Endothelial cell of umbilical vein (primary cell): ENCODE data around the gene PRUNE2. TPM values are rescaled to one million over a fixed set of nuclear protein-coding genes. Genes with fewer than 3 reads are reported as not detected.

Experiments used
- BruUV-seq: library from RNA; stranded (reverse); fragments of 400-500 nt; replicated peaks from 2 replicates; lab custom pipeline; 2021; lab: Mats Ljungman, UMichigan
- CTCF ChIA-PET: fragments of 300-600, 350-600 bp; sonication (Branson Sonifier 250); formaldehyde crosslinking; loops from one replicate; lab custom pipeline; 2021; ENCODE audit warnings: antibody characterized with exemption, inconsistent platforms; lab: Charles Lee
- POLR2A ChIA-PET: fragments of 300-600, 350-600 bp; sonication (Branson Sonifier 250); formaldehyde crosslinking; loops from one replicate; lab custom pipeline; 2021; ENCODE audit warnings: antibody characterized with exemption, inconsistent platforms; lab: Charles Lee
- DNase-seq: peaks from one replicate; pipeline ENCODE4 v3.0.0-alpha.2; 2011; ENCODE audit warnings: low read depth, low spot score
- FAIRE-seq: peaks from 2 replicates; lab custom pipeline; 2011; peaks lifted over from hg19 to GRCh38; lab: Jason Lieb, UNC
- H2AFZ ChIP-seq: 2 replicates; pipeline ENCODE4 v1.6.0; 2012; ENCODE audit warnings: low read depth, low read length, control low read depth, inconsistent platforms
- H3K27ac ChIP-seq: 2 replicates; pipeline ENCODE4 v1.5.1; 2011; ENCODE audit warnings: low read depth, mild to moderate bottlenecking, control low read depth, low read length, moderate library complexity; ENCODE audit not compliant: insufficient read depth
- H3K27me3 ChIP-seq, 2 experiments: 2 replicates each; pipeline versions ENCODE4 v1.6.0 to v1.6.1; 2011; ENCODE audit warnings: low read length in 2 of 2, mixed read lengths in 1 of 2; ENCODE audit not compliant: control insufficient read depth in 2 of 2, insufficient read depth in 2 of 2
- H3K36me3 ChIP-seq, 2 experiments: 2 replicates in 1 of 2; 3 replicates in 1 of 2; pipeline ENCODE4 v1.5.1; 2011; ENCODE audit warnings: low read length in 2 of 2, mild to moderate bottlenecking in 1 of 2, moderate library complexity in 1 of 2; ENCODE audit not compliant: control insufficient read depth in 2 of 2, insufficient read depth in 2 of 2; ENCODE audit errors: extremely low read depth in 1 of 2
- H3K4me1 ChIP-seq: 3 replicates; pipeline ENCODE4 v1.5.1; 2011; ENCODE audit warnings: mild to moderate bottlenecking, low read length; ENCODE audit not compliant: control insufficient read depth, insufficient read depth; ENCODE audit errors: extremely low read depth
- H3K4me2 ChIP-seq: 2 replicates; pipeline ENCODE4 v1.6.1; 2011; ENCODE audit warnings: low read length, control low read depth, mixed read lengths; ENCODE audit not compliant: insufficient read depth
- H3K4me3 ChIP-seq, 3 experiments: fragments of 200-600 bp in 1 of 3; sonication (generic), shearing (Covaris generic) in 1 of 3; replicated peaks in 1 of 3; 2 replicates each; pipeline ENCODE4 v1.5.1; 2011 to 2016; ENCODE audit warnings: control low read depth in 3 of 3, low read length in 3 of 3, mild to moderate bottlenecking in 2 of 3, inconsistent platforms in 1 of 3, low read depth in 1 of 3, moderate library complexity in 1 of 3; ENCODE audit not compliant: insufficient read depth in 1 of 3
- H3K79me2 ChIP-seq: 2 replicates; pipeline ENCODE4 v1.6.0; 2012; ENCODE audit warnings: low read length, inconsistent platforms; ENCODE audit not compliant: control insufficient read depth, insufficient read depth
- H3K9ac ChIP-seq: replicated peaks from 2 replicates; pipeline ENCODE3; 2011; ENCODE audit warnings: low read length, control low read depth; ENCODE audit not compliant: insufficient read depth; ENCODE audit errors: extremely low read depth
- H3K9me1 ChIP-seq: replicated peaks from 3 replicates; pipeline ENCODE4 v1.6.0; 2011; ENCODE audit warnings: mild to moderate bottlenecking, low read length; ENCODE audit not compliant: control insufficient read depth, insufficient read depth; ENCODE audit errors: extremely low read depth
- H3K9me3 ChIP-seq: replicated peaks from 2 replicates; pipeline ENCODE4 v1.5.1; 2012; ENCODE audit warnings: low read length, inconsistent platforms; ENCODE audit not compliant: control insufficient read depth, insufficient read depth
- H4K20me1 ChIP-seq: replicated peaks from 2 replicates; pipeline ENCODE3; 2011; ENCODE audit warnings: mild to moderate bottlenecking, low read length; ENCODE audit not compliant: control insufficient read depth, insufficient read depth; ENCODE audit errors: extremely low read depth
- CTCF ChIP-seq, 2 donors: IDR thresholded peaks; 1 replicate in 1 of 2; 2 replicates in 1 of 2; pipeline ENCODE4 v1.5.1; 2011; ENCODE audit warnings: low read length in 2 of 2, mild to moderate bottlenecking in 2 of 2, moderate library complexity in 2 of 2, control low read depth in 1 of 2, inconsistent platforms in 1 of 2, low read depth in 1 of 2; ENCODE audit not compliant: insufficient read depth in 1 of 2; ENCODE audit errors: extremely low read depth in 1 of 2
- EZH2 ChIP-seq: IDR thresholded peaks from 2 replicates; pipeline ENCODE4 v1.6.1; 2012; ENCODE audit warnings: borderline replicate concordance, low read depth, mild to moderate bottlenecking, moderate library complexity, low read length, inconsistent platforms; ENCODE audit not compliant: severe bottlenecking
- FOS ChIP-seq: IDR thresholded peaks from 2 replicates; pipeline ENCODE4 v1.6.1; 2011; ENCODE audit warnings: mild to moderate bottlenecking, low read length, moderate library complexity, borderline replicate concordance; ENCODE audit not compliant: insufficient read depth
- GATA2 ChIP-seq: IDR thresholded peaks from 2 replicates; pipeline ENCODE4 v1.7.0; 2011; ENCODE audit warnings: low read depth, mild to moderate bottlenecking, moderate library complexity, mixed read lengths, low read length; ENCODE audit not compliant: insufficient read length, insufficient read depth
- MAX ChIP-seq: IDR thresholded peaks from 2 replicates; pipeline ENCODE4 v1.6.1; 2011; ENCODE audit not compliant: insufficient read depth, insufficient read length
- MYC ChIP-seq: IDR thresholded peaks from one replicate; pipeline ENCODE4 v1.6.1; 2011; ENCODE audit warnings: mild to moderate bottlenecking, low read depth, low read length
- POLR2A ChIP-seq: IDR thresholded peaks from 2 replicates; pipeline ENCODE4 v1.6.1; 2012; ENCODE audit warnings: low read depth, mild to moderate bottlenecking, control low read depth, low read length
- POLR2AphosphoS5 ChIP-seq: IDR thresholded peaks from 2 replicates; pipeline ENCODE4 v1.6.1; 2012; ENCODE audit warnings: low read depth, mild to moderate bottlenecking, control low read depth, low read length, moderate library complexity; ENCODE audit not compliant: insufficient read depth
- dilution Hi-C: fragments of 300-500 bp; cut with MboI; formaldehyde crosslinking; loops from one replicate; pipeline ENCODE4 v1.15.0; 2019; ENCODE audit warnings: low sequenced_read_pairs; ENCODE audit not compliant: extremely low pct_ligation_motif_present
- intact Hi-C: fragments of 100-400 bp; cut with micrococcal nuclease; formaldehyde crosslinking; loops from one replicate; pipeline ENCODE4 v1.10.0; 2022
- polyA plus RNA-seq, 4 experiments: library from polyadenylated mRNA; depleted of rRNA in 3 of 4; stranded (reverse) in 3 of 4; unstranded in 1 of 4; fragments of >200 nt; gene quantifications; 2 replicates each; pipeline versions ENCODE4 v1.2.1 to v1.2.3, GENCODE V29; 2011 to 2012; ENCODE audit warnings: missing spikeins in 1 of 4
- total RNA-seq: library from RNA; stranded (reverse); gene quantifications from 2 replicates; pipeline ENCODE4 v1.2.3, GENCODE V29; 2021

PRUNE2 gene
- total and polyA plus RNA-seq, 2 donors (not counting 3 experiments of a cell fraction or from before 2014, with no cell fraction given) = 15.8 to 21.7 TPM

GRCh38 chr9:76619640-76620039 lies 286.3 kb downstream of the PRUNE2 start:
- dilution Hi-C loops = no loop called here
- Histone ChIP-seq H2AFZ (no peak overlapping the region), H3K4me1 (no peaks in the 10 kb centered on the region), H3K27me3 (no peaks in the 10 kb centered on the region), H3K4me2 (no peak overlapping the region), H3K36me3 (no peaks in the 10 kb centered on the region), H3K9ac (no peak overlapping the region), H4K20me1 (no peaks in the 10 kb centered on the region), H3K27ac (no peak overlapping the region), H3K9me1 (no peaks in the 10 kb centered on the region), H3K4me3 (no peak overlapping the region), H3K9me3 (no peaks in the 10 kb centered on the region), H3K79me2 (no peaks in the 10 kb centered on the region)
- no peak for FAIRE-seq
- ChIA-PET POLR2A (no interaction called here), CTCF (interaction anchor here (1.1 to 1.3 kb wide), 2 partner anchors 10 to 15 kb away, joined by 3 read pairs; no protein-coding TSS in a partner anchor)
- no peak for DNase-seq
- intact Hi-C loops = no loop called here
- no TSS peak for BruUV-seq
- TF ChIP-seq GATA2 = no peak
- TF ChIP-seq FOS = no peak
- no peak for TF ChIP-seq POLR2AphosphoS5
- no peak for TF ChIP-seq EZH2
- no peak for TF ChIP-seq CTCF (IDR thresholded peaks at IDR 0.05; ENCODE audit: extremely low read depth in 1 of 2, insufficient read depth in 1 of 2, low read depth in 1 of 2, low read length in 2 of 2)
- TF ChIP-seq MYC = no peak

GRCh38 chr9:76619197-76619596 lies 286.7 kb downstream of the PRUNE2 start:
- Histone ChIP-seq H3K36me3 (no peaks in the 10 kb centered on the region), H4K20me1 (no peaks in the 10 kb centered on the region), H3K4me3 (no peak overlapping the region), H3K9me3 (no peaks in the 10 kb centered on the region), H3K79me2 (no peaks in the 10 kb centered on the region), H3K9me1 (no peaks in the 10 kb centered on the region), H3K27me3 (no peaks in the 10 kb centered on the region), H3K9ac (no peak overlapping the region), H3K4me1 (no peaks in the 10 kb centered on the region), H3K27ac (no peak overlapping the region), H2AFZ (no peak overlapping the region), H3K4me2 (no peak overlapping the region)
- ChIA-PET POLR2A (no interaction called here), CTCF (interaction anchor here (1.1 to 1.3 kb wide), 2 partner anchors 9 to 15 kb away, joined by 3 read pairs; no protein-coding TSS in a partner anchor)
- TF ChIP-seq POLR2A (no peak), MYC (no peak), MAX (no peak), EZH2 (no peak)
- FAIRE-seq (no peak), DNase-seq (no peak)
- BruUV-seq = no TSS peak
- dilution Hi-C loops (no loop called here), intact Hi-C loops (no loop called here)
